Ovary (tissue), 3 donors: ENCODE measurements around the gene PTPRN2.

ENCODE experiments used
- POLR2A ChIP-seq: fragments of 450-650 bp; IDR thresholded peaks from one replicate; pipeline ENCODE4 v1.6.1; 2017; ENCODE audit warnings: antibody characterized with exemption, mild to moderate bottlenecking, moderate library complexity
- TF ChIP-seq, protein P1 (sequence below), 3 donors: fragments of 450-650 bp in 2 of 3; fragments of 200-600 bp in 1 of 3; IDR thresholded peaks; one replicate each; pipeline versions ENCODE4 v1.5.1 to v1.8.0; 2016 to 2022; ENCODE audit warnings: antibody characterized with exemption in 3 of 3, mild to moderate bottlenecking in 1 of 3
- donor health status: DM: no; HTN: no; CAD: no.

DNA sequence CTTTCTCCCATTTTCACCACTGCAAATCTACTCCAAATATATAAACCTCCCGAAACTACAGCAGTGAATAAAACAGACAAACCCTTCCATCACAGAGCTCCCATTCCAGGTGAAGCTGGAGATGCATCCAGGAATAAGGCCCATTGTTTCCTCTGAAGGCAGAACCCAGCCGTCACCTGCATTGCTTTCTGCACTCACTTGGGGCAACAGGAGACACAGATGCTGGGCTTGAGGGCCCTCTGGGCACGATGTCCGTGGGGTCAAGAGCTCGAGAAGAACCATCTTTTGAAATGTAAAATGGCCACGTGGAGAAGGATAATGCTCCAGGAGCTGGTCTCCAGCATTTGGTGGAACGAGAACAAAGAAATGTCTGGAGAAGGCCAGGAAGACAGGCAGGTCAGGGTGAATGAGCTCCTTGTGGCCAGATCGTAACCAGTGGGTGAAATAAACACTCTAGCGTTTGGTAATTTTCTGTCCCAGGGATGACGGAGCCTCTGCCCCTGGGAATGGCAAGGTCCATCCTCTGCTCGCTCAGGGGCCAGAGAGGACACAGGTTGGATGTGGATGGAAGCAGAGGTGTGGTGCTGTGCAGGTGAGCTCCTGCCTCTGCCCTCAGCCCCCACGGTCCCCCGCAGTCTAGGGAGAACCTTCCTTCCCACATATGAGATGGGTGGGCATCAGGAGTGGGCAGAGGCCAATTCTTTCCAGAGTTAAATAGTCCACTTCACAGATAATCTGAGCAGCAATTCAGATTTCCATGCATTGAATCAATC is 694.7 kb downstream of the PTPRN2 start:
- TF ChIP-seq POLR2A, result no peak
- TF ChIP-seq, protein P1, sequence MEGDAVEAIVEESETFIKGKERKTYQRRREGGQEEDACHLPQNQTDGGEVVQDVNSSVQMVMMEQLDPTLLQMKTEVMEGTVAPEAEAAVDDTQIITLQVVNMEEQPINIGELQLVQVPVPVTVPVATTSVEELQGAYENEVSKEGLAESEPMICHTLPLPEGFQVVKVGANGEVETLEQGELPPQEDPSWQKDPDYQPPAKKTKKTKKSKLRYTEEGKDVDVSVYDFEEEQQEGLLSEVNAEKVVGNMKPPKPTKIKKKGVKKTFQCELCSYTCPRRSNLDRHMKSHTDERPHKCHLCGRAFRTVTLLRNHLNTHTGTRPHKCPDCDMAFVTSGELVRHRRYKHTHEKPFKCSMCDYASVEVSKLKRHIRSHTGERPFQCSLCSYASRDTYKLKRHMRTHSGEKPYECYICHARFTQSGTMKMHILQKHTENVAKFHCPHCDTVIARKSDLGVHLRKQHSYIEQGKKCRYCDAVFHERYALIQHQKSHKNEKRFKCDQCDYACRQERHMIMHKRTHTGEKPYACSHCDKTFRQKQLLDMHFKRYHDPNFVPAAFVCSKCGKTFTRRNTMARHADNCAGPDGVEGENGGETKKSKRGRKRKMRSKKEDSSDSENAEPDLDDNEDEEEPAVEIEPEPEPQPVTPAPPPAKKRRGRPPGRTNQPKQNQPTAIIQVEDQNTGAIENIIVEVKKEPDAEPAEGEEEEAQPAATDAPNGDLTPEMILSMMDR (IDR thresholded peaks at IDR 0.05), result no peak
